Fibroblast of mammary gland (primary cell): ENCODE data around the gene HPSE2.

Experiments used
- DNase-seq: peaks from one replicate; pipeline ENCODE4 v3.0.0-alpha.2; 2010; ENCODE audit warnings: low read depth
- H3K4me3 ChIP-seq: 2 replicates; pipeline ENCODE4 v1.5.1; 2011; ENCODE audit warnings: low read depth, mild to moderate bottlenecking, low read length, moderate library complexity; ENCODE audit not compliant: control insufficient read depth
- TF ChIP-seq, protein P1 (sequence below): conservative IDR thresholded peaks from 2 replicates; pipeline ENCODE4 v1.5.1; 2011; ENCODE audit warnings: low read depth, low read length, inconsistent platforms; ENCODE audit not compliant: control insufficient read depth, insufficient read depth

Gene HPSE2

DNA sequence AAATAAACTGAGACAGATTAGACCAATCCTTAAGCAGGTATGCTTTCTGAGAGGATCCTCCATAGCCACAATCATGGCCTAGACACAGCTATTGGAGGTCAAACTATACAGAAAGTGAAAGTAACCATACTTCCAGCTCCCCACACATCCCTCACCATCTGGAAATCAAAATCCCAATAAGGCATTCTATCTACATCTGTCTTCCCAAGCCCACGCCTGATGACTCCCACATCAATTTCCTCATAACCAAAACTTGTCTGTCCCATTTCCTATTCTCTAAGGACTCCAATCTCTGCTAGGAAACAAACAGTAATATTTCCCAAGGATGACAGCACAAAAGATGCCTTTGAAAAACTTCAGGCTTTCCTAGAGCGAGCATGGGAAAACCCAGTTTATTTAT is 541.6 kb downstream of the HPSE2 start:
- no peak overlapping the region for H3K4me3 ChIP-seq
- DNase-seq = peak; percentile 78
- TF ChIP-seq, protein P1, sequence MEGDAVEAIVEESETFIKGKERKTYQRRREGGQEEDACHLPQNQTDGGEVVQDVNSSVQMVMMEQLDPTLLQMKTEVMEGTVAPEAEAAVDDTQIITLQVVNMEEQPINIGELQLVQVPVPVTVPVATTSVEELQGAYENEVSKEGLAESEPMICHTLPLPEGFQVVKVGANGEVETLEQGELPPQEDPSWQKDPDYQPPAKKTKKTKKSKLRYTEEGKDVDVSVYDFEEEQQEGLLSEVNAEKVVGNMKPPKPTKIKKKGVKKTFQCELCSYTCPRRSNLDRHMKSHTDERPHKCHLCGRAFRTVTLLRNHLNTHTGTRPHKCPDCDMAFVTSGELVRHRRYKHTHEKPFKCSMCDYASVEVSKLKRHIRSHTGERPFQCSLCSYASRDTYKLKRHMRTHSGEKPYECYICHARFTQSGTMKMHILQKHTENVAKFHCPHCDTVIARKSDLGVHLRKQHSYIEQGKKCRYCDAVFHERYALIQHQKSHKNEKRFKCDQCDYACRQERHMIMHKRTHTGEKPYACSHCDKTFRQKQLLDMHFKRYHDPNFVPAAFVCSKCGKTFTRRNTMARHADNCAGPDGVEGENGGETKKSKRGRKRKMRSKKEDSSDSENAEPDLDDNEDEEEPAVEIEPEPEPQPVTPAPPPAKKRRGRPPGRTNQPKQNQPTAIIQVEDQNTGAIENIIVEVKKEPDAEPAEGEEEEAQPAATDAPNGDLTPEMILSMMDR = no peak

GRCh38 chr10:98687685-98688084 is 548.0 kb downstream of the HPSE2 start:
- TF ChIP-seq, protein P1 = no peak
- no peak overlapping the region for H3K4me3 ChIP-seq
- DNase-seq = no peak

GRCh38 chr10:98684019-98684899 is 551.4 kb downstream of the HPSE2 start:
- H3K4me3 ChIP-seq = no peak overlapping the region
- no peak for DNase-seq
- TF ChIP-seq, protein P1 = no peak

GRCh38 chr10:98676895-98677294 is 558.8 kb downstream of the HPSE2 start:
- H3K4me3 ChIP-seq = no peak overlapping the region
- no peak for DNase-seq
- TF ChIP-seq, protein P1 = peak; percentile 22

- TF ChIP-seq, protein P1 = no peak
- H3K4me3 ChIP-seq = no peak overlapping the region
- no peak for DNase-seq
Measured at GRCh38 chr10:98675902-98676301, 559.8 kb downstream of the HPSE2 start.

- no peak overlapping the region for H3K4me3 ChIP-seq
- TF ChIP-seq, protein P1 = no peak
- peak; percentile 48 for DNase-seq
Measured at GRCh38 chr10:98673171-98673782, 562.4 kb downstream of the HPSE2 start.
